GM21529 (cell line): ENCODE data around the gene OTOGL.

Experiments used
- ATAC-seq: cut with Tn5 transposase; IDR thresholded peaks from one replicate; pipeline ENCODE4 v1.9.1; 2021; ENCODE audit not compliant: unreplicated experiment

OTOGL gene, protein sequence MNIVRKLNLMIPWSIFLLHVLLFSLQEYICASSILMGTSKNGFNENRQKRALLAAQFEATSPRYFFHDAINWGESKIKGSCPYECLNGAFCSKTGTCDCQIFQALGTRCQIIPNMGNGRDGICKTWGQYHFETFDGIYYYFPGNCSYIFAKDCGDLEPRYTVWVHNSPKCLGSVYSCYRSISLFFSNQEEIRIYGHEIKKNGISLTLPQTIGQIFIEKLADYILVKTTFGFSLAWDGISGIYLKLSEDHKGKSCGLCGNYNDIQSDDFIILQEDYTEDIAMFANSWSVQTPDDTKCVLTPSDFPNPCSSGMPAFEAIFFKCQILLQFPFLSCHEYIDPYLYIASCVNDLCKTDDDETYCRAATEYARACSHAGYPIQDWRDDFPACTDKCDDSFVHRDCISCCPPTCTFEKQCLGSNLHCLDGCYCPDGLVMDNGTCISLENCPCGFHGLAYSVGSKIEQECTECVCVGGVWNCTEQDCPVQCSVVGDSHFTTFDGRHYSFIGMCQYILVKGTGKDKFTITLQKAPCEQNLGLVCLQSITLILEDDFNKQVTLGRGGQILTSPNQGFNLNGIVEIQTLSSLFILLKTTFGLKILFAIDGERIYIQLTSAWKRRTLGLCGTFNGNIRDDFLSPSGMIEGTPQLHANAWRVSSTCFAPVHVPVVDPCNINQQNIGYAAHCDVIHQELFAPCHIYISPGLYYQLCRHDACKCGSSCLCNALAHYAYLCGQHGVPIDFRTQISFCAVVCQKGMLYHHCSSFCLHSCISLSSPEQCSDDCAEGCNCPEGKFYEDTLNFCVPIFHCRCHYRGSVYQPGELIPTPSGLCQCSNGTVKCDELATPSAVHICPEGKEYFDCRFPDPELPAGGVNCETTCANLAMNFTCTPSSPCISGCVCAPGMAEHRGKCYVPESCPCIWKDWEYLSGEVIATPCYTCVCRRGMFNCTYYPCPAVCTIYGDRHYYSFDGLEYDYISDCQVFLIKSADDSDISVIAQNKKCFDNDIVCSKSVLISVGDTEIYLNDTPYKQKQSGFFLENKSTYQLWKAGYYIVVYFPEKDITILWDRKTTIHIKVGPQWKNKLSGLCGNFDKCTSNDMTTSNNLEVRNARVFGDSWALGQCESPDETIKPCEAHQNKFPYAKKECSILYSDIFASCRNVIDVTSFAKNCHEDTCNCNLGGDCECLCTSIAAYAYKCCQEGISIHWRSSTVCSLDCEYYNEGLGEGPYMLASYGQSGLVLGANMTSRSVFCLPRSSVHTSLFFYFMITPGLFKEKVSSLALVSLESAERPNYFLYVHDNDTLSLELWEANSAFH (N-terminal part only)

DNA sequence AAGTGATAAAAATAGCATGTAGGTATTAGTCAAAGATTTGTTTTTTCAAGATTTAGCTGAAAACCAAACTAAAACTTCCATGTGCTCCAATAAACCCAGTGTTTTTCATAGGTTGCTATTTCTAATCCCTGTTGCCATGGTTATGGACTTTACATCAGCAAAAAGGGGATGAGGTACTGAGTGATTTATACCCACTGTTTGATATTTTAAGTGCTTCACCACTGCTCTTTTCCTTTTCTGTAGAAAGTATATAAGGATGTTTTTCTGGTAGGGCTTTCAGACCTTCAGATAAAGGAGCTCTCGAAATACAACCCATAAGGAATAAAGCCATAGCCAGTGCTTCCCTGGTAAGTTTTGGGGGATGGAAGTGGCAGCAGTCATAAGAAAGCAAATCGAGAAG lies at the start of gene OTOGL:
Gene OTOGL, plus strand, starts transcription at position 279 of the 400 bp plus-strand sequence. CDS start 109,895 bp downstream, outside the sequence.
- no peak for ATAC-seq

DNA sequence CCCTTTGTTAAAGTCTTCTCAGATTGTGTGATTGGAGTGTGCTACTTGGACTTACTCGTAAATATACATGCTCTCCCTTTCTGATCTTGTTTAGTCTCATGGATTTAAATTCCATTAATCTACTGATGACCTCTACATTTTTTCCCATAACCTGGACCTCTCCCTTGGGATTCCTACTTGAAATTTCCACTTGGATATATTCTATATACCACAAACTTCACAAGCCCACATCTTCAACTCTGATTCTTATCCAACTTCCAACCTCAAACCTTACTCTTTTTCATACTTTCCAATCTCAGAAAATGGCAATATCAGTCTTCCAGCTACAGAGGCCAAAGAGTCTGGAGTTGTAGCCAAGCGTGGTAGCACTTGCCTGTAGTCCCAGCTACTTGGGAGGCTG lies 49.1 kb upstream of the OTOGL start:
- no peak for ATAC-seq

DNA sequence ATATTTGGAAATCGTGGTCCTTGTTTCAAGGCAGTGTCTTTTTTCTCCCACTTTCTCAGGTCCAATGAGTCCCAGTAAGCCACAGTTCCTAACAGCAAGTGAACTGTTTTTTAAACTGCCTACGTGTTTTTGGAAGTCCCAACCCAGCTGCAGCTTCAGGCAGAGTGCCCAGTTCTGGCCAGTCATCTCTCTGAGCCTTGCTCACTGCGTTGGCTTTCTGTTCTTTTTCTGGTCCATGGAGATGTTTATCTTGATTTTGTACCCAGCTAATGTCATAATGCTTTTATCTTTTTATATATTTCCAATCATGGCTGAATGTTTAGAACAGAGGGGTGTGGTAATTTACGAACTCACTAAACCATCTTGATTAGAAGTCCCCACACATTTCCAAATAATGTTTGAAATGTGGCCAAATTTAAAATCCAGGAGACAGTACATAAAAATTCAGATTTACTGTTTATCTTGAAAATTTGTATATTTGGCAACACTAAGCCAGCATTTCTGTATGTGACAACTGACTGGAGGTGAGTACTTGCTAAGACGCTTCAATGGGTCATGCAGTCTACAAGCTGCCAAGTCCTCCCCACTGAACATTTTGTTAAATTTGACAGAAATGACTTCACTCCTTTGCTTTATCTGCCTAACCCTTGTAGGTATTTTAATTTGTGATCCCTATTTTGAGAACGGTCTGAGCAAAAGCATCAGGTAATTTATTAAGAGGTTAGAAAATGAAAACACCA lies 46.1 kb upstream of the OTOGL start:
- no peak for ATAC-seq

DNA sequence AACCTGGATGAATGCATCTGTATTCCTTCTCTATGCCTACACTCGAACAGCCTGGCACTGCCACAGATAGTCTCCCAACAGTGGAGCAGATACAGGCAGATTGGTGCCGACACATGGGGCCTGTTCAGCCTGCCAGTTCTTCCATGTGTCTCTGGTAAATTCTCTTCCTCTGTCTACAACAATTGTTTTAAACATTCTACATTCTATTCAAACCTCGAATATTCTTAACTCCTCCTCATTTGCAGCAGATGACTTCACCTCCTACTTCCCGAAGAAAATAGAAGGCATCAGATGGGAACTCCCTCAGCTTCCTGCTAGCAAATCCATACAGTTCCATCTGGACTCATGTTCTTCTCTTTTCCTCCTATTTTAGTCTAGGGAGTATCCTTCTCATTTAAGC lies 43.1 kb upstream of the OTOGL start:
- ATAC-seq, result no peak

DNA sequence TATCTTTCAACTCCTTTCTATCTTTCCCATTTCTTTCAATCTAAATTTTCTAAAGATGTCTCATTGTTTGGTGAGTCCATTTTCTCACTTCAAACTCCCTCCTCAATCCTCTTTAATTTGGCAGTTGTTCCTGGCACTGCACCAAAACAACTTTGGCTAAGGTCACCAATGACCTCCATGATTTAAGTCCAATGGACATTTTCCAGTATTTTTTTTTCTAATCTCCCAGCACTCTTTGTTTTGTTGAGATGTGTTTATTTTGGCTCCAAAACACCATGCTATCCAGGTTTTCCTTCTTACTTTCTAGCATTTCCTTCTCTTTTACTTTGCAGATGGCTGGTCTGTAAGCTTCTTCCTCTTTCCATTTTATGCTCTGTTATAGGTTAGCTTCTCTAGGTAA lies 42.5 kb upstream of the OTOGL start:
- no peak for ATAC-seq

DNA sequence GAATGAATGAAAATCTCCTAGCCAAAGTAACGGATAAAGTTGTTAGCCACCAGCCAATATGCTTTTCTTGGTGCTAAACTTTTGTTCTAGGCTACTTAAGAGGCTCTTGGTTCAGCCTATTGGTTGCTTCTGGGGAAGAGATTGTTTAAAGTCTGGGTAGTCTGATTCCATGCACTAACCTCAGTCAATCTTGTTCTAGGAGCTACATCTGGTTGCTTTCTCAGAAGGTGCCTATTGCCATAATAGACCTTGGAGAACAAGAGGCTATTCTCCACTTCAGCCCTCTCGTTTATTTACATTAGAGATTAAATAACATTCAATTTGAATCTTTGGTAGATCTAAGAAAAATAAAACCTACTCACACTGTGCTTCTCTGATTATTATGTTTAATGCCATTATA lies 40.8 kb upstream of the OTOGL start:
- no peak for ATAC-seq

DNA sequence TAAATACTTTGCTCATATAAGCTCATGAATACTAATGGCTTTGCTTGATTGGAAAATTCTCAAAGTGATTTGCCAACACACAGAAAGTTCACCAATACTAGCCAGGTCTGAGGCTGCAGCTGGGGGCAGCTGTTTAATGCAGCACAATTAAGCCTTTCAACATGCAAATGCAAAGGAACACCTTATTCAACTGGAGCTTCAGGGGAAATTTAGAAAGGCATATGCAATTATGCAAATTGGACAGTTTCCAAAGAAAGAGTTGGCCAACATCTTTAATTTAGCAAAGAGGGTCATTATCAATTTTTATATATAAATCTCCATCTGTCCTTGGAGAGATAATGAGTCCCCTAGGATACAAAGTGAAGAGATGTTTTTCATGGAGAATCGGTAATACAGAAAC lies 40.2 kb upstream of the OTOGL start:
- ATAC-seq, result no peak

DNA sequence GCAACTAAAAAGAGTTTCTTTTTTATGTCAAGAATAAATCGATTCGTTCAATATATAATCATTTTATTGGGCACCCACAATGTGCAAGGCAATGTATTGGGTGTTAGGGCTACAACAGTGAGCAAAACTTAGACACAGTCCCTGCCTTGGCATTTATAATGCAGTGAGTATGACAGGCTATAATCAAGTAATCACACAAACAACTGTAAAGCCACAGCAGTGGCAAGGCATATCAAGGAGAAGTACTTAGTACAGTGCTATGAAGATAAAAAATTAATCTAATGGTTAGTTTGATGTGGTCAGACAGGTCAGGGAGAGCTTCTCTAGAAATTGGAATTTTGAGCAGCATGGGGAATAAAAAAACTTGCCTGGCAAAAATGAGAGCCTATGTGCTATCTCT lies 39.5 kb upstream of the OTOGL start:
- no peak for ATAC-seq

DNA sequence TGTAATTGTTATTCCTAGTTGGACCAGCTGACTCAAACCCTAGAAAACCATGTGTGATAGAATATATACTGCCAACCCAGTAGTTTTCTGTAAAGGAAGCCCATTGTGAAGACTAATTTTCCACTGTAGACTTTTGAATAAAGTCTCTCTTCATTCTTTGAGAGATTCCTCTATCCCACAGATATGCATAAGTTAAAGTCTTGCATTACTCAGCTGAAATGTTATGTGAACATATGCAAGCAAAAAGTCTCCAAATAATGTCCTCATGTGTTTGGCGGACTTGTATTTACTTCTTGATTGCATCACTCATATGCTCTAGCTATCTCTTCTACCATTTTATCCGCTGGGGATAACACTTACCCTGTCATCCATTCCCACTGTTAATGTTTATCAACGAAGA lies 35.1 kb upstream of the OTOGL start:
- ATAC-seq, result no peak

DNA sequence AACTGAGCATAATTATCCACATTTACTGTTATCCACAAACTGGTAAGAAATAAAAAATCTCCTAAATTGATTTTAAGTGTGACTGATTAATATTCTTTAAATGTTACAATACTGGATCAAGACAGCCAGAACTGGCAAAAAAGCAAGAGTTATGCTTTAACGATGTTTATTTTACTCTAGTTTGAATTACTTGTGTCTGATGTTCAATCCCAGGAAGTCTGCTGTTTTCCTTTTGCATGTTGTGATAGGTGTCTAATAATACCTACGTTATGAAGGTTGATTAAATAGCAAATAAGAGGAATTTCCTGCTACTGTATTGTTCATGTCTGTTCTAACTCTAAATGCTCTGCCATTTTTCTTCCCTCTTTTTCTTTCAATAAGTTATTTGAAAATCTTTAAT lies 34.4 kb upstream of the OTOGL start:
- no peak for ATAC-seq

DNA sequence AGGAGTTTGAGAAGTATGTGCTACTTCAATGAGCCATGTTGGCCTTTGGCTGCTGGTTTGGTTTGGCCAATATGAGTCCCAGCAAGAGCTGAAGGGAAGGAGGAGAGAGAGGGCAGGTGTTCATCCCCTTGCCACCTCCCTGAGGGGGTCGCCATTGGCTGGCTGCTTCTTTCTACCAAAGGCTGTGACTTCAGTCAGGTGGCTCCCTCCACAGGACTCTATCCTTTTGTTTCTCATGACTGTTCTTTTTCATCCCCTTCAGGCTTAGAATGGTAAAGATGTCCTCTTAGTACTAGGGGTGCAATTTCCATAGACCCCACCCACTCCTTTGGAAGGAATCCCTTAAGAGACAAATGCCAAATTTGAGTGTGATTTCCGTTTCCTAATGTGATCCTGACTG lies 31.2 kb upstream of the OTOGL start:
- ATAC-seq, result no peak

DNA sequence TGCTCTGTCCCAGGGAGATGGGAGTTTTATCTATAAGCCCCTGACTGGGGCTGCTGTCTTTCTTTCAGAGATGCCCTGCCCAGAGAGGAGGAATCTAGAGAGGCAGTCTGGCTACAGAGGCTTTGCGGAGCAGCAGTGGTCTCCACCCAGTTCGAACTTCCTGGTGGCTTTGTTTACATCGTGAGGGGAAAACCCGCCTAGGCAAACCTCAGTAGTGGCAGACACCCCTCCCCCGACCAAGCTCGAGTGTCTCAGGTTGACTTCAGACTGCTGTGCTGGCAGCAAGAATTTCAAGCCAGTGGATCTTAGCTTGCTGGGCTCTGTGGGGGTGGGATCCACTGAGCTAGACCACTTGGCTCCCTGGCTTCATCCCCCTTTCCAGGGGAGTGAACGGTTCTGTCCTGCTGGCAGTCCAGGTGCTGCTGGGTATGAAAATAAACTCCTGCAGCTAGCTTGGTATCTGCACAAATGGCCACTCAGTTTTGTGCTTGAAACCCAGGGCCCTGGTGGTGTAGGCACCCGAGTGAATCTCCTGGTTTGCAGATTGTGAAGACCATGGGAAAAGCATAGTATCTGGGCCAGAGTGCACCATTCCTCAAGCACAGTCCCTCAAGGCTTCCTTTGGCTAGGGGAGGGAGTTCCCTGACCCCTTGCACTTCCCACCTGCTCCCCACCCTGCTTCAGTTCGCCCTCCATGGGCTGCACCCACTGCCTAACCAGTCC lies 15.3 kb upstream of the OTOGL start:
- ATAC-seq, result peak; percentile 78

DNA sequence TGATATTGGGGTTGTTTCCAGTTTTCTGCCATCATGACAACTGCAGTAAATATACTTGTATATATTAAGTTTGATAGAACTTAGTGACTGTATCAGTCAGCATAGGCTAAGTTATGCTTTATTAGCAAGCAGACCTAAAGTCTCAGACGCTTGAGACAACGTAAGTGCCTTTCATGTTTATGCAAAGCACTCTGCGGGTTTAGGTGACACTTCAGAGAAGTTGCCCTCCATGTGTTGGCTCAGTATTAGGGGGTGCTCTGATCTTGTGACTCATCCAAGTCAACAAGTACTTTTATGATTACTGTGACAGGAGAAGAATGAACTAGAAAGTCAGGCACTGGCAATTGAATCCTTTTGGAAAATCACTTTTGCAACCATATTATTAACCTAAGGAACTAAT lies 13.3 kb upstream of the OTOGL start:
- peak; percentile 41 for ATAC-seq

DNA sequence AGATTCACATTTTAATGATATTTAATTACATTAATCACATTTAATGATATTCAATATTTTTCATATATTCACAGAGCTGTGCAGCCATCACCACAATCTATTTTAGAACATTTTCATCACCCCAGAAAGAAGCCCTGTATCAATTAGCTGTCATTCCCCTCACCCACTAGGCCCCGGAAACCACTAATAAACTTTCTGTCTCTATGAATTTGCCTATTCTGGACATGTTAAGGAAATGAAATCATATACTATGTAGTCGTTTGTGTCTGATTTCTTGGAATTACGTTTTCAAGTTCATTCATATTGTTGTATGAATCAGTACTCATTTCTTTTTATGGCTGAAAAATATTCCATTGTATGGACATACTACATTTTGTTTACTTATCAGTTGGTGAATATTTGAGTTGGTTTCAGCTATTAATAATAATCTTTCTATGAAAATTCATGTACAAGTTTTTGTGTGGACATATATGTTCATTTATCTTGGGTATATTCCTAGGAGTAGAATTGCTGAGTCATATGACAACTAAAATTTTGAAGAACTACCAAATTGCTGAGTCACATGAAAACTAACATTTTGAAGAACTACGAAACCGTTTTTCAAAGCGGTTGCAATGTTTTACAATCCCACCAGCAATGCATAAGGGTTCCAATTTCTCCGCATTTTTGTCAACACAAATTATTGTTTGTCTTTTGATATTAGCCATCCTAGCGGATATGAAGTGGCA lies 11.7 kb upstream of the OTOGL start:
- ATAC-seq, result no peak

DNA sequence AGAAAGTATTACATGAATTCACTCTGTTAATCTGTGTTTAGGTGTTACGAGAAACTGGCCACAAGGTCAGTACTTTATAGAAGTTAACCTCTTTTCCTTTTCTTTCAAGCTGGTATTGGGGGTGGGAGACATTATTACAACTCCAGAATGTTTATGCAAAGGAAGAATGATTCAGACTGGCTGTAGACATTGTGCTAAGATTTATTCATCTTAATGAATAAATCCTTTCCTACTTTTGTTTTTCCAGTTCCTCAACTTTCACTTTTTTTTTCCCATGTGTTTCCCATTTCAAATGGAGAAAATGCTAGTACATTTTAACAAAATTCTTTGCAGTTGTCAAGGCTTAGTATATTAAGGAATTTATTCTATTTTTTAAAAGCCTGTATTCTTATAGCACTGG lies 1.3 kb downstream of the OTOGL start:
- no peak for ATAC-seq

DNA sequence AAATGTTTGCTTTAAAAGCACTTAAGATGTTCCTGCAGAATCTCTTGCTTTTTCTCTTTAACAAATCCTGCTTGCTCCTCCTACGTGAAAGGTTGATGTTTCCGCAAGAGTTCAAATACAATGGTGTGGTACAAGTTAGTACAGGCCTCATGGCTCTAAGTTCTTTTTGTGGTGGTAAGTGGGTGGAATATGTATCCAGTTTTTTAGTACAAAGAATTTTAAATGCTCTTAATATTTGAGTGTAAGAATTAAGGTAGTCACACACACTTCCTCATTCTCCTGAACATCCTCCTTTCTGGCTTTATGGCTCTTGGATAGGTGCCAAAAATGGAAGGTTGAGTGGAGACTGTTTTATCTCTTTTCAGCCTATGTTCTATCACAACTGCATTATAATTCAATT lies 1.8 kb downstream of the OTOGL start:
- ATAC-seq, result no peak

DNA sequence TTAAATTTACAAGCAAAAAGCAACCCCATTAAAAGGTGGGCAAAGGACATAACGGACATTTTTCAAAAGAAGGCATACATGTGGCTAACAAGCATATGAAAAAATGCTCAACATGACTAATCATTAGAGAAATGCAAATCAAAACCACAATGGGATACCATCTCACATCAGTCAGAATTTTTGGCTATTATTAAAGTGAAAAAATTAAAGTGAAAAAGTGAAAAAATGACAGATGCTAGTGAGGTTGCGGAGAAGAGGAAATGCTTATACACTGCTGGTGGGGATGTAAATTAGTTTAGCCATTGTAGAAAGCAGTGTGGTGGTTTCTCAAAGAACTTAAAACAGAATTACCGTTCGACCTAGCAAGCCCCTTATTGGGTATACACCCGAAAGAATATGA lies 7.9 kb downstream of the OTOGL start:
- ATAC-seq, result no peak

DNA sequence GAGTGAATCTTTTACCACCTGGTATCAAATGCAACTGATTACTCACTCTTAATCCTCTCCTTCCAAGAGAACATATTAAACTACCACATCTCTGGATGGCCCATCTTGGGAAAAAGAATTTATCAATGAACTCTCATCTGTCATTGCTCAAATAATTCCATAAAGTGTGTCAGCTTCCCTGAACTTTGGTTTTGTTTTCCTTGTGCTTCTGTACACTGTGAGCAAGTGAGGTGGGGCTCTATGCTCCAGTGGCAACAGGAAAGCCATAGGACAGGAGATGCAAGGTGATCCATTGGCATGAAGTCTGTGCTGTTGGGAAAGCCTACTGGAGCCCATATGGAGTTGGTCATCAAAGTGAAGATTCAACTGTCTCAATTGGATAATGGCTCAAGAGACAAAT lies 17.4 kb downstream of the OTOGL start:
- no peak for ATAC-seq

DNA sequence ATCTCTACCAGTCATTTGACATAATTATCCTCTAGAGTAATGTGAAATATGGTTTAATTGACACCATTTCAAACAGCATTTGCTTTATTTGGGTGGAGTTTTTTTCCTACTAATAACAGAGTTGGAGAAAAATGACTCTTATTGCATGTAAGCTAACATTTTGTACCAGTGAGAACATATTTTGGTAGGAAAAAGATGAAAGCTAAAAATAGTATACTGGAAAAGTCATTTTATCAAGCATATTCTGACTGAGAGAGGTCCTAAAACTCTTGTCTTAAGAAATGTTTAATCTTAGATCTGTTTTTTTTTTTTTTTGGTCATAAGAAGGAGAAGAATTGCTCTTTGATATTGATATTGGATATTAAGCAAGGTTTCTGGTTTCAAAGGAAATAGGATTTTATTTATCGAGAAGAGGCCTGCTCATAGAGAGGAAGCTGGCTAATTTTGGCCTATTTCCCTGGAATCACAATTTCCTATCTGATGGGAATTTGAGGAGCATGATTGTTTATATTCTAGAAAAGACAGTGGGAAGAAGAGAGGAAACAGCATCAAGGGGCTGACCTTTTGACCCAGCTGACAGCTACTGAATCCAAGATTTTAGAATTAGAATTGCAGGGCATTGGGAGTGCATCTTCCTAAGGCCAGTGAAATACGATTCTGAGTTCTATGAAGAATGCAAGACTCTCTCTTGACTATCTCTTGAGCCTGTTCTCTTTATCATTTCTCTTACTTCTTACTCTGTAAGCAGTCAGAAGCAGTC lies 19.4 kb downstream of the OTOGL start:
- ATAC-seq, result no peak
